HG03108 (cell line): ENCODE results near the gene ATP1B1.
A peak's percentile ranks its signal among the peaks of the same experiment; 100 is the strongest.

Source experiments
- ATAC-seq: cut with Tn5 transposase; IDR thresholded peaks from one replicate; pipeline ENCODE4 v1.9.1; 2021; ENCODE audit warnings: moderate library complexity; ENCODE audit not compliant: unreplicated experiment

ATP1B1 gene

GRCh38 chr1:169106095-169106920 lies at the start of gene ATP1B1:
TSS of gene ATP1B1 (plus strand) at chr1:169106690. CDS start at chr1:169106830, 140 bp downstream.
- peak; percentile 79 for ATAC-seq

DNA sequence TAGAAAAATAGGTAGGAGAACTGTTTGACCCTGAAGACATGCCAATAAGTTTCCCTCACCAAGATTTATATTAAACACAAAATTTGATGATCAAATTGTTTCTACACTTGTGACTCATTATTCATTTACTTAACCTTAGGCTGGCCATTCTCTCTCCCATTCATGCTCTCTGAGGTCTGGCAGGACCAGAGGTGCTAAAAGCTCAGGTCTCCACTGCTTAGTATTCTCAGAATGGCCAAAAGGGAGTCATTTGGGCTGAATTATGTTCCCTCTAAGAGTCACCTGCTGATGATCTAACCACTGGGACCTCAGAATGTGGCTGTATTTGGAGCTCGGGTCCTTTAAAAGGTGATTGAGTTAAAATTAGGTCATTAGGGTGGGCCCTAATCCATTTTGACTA lies 47.1 kb upstream of the ATP1B1 start:
- no peak for ATAC-seq

GRCh38 chr1:169060043-169060722 lies 46.3 kb upstream of the ATP1B1 start:
- no peak for ATAC-seq

DNA sequence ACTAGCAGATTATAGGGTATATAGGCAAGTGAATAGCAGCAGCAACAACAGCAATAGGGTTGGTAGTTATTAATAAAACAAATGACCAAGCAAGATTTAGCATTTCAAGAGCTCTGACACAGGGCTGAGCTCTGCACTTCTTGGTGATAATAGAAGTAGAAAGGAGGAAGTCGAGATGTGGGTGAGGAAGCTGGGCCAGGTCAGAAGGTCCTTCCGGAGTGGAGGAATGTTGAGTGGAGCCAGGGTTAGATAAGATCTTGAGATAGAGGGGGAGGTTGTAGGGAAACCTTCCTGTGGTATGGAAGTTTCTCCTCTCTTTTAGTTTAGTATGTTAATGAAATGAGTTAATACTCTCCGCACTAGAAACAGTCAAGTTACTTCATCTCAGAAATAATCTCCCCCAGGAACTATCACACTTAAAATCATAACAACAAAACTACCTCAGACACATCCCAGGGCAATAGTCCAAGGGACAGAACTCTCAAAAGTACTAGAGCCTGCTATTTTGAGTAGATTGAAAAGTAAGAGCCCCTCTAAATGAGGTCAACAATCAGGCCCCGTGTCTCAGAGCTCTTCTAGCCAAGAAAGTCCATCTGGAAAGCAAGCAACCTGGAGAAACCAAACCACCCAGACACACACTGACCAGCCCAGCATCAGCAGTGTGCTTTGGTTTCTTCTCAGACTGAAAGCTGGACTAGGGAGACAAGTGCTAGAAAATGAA lies 45.4 kb upstream of the ATP1B1 start:
- ATAC-seq: no peak

DNA sequence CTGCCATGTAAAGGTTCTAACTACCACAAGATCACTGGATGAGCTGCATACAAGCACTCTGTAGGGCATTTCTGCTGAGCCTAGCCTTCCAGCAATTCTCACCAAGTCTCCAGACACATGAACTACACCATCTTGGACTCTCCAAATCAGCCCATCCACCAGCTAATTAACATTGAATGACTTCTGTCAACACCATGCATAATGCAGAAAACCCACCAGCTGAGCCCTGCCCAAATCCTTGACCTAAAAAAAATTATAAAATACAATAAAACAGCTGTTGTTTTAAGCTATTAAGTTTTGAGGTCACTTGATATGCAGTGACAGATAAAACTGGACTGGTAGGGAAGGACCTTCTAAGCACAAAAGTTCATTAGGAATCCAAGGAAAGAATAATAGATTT lies 44.3 kb upstream of the ATP1B1 start:
- ATAC-seq: no peak

GRCh38 chr1:169064103-169064502 lies 42.4 kb upstream of the ATP1B1 start:
- no peak for ATAC-seq

GRCh38 chr1:169070547-169070946 lies 35.9 kb upstream of the ATP1B1 start:
- no peak for ATAC-seq

DNA sequence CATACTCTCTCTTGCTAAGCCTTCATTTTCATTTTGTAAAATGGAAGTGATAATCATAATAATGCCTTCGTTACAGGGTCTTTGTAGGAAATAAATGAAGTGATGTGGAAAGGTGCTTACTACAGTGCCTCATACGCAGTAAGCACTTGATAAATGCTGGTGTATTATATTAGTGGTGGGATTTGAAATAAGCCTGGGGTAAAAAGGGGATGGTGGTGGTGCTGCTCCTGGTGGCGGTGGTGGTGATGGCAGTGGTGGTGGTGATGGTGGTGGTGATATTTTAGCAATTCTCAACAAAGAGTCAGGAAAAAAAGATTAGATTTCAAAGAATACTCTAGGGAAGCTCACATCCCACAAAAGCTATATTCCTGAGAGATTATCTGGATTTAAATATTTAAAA lies 35.5 kb upstream of the ATP1B1 start:
- no peak for ATAC-seq

- no peak for ATAC-seq
Observed at GRCh38 chr1:169072945-169073725, 33.4 kb upstream of the ATP1B1 start.

DNA sequence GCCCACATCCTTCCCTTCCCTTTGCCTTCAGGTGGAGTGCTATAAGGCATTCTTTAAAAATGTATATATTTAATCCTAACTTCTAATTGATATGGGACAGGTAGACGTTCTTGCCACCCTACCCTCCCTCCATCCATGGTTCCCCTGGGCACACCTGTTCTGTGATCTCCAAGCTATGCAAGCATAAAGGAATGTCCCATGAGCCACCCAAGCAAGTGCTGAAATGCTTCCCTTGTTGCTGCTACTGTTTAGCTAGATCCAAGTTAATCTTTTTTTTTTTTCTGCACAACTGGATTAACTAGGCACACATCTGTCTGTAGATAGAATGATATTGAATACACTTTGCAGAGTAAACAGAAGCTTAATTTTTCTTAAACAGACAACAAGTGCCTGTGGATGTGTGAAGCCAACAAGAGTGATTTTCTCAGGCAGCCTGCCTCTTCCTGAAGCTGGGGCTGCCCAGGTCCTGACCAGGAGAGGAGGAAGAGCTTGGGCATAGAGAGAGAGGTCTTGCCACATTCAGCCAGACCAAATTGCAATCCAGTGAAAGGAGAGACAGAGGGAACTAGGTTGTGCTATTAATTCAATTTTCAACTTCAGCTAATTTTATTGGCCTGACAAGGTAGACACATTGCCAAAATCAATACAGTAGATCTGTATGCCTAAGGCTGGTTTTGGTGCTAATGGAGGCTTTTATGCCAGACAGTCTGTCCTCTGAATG lies 28.2 kb upstream of the ATP1B1 start:
- ATAC-seq: no peak

DNA sequence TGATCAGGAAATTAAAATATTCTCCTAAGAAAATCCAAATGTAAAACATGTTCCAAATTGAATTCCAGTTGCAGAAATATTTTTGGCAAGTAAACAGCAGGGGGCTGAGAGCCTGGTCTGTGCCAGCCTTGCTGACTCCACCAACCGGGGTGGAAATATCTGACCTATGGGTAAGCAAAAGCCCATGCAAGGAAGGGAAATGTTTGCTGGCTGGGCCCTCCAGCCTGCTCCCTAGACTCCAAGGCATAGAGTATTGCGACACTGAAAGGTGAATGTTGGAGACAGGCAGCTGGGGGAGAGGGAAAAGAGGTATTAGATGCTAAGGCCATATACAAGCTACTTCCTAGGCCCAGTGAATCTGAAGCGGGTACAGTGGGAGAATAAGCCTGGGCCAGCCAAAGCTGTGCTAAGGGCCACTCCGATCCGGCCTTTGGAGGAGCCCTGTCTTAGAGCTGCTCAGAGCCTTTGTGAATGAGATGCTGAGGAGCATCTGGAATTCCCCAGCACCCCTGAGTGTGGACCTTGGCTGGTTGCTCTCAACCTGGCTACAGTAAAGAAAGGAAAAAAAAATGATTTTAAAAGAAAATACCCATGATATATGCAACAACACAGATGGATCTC lies 24.9 kb upstream of the ATP1B1 start:
- no peak for ATAC-seq

DNA sequence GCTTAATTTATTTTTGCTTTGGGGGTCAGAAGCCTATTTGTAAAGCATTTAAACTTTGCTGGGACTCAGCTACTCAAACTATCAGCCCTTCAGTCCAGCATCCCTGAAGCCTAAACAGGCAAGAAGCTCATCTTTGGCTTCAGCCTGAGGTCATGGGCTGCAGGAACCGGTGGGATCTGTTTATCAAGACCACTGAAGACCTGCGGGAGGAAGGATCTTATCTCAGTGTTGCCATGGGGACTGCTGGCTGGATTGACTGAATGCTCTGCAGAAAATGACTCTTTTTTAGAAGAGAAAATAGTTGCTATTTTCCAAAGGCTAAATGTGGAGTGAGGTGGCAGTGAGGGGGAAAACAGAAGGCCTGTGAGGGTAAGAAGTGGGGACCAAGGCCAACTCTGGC lies 20.6 kb upstream of the ATP1B1 start:
- ATAC-seq: no peak

- no peak for ATAC-seq
Observed at GRCh38 chr1:169086603-169087455, 19.7 kb upstream of the ATP1B1 start.

DNA sequence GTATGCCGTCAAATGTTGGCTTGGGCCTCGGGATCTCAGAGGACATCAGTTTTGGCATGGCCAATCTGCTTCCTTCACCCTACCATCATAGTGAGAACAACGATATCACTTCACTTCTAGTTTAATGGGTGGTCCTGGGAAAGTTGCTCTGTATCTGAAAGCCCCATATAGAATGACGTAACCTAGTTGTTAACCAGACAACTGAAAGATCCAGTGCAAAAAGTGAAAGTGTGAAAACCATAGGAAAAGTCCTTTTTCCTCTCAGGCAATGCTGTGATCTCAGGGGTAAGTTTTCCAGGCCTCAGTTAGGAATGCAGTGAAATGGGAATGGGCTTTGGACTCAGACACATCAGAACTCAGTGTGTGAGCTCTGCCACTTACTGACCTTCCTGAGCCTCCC lies 18.6 kb upstream of the ATP1B1 start:
- ATAC-seq: no peak

DNA sequence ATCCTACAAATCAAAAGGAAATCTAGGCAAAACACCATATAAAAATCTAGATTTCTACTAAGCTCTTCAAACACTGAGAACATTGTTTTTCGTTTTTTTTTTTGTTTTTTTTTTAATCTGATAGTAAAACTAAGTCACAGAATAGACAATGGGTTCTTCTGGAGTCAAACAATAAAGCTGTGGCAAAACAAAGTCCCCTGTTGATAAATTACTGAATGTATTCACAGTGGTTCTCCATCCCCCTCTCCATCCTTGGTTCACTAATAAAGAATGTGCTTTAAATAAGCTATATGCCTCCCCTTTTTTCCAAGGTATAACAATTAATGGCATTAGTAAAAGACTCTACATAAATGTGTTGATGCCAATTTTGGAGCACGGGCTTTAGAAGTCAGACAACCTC lies 16.7 kb upstream of the ATP1B1 start:
- ATAC-seq: no peak

- no peak for ATAC-seq
Observed at GRCh38 chr1:169090308-169090899, 16.1 kb upstream of the ATP1B1 start.

GRCh38 chr1:169090900-169091311 lies 15.6 kb upstream of the ATP1B1 start:
- ATAC-seq: peak; percentile 36

DNA sequence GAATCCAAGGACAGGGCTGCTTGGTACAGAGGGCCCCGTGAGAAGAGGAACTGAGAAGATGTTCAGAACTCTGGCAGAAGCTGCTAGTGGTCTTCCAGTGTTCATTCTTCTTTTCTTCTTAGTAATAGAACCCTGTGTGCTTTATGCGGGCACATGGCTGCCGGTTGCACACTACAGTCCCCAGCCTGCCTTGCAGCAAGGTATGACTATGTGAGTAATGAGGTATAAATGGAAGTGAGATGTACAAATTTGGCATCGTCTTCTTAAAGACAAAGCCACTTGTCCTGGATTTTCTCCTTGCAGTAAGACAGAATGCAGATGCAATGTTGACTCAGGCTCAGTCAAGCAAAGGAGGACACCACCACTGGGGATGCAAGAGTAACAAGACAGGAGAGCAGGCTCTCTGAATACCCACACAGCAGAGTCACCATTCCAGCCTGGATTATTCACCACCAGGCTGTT lies 15.0 kb upstream of the ATP1B1 start:
- ATAC-seq: peak; percentile 86
